Thoracic aorta (tissue), 2 donors: Measurements from ENCODE around the gene LTB. TPM values are rescaled to one million over a fixed set of nuclear protein-coding genes. Genes with fewer than 3 reads are reported as not detected.

Experiments
- ATAC-seq: fragments of 150-250 bp; one replicate; pipeline ENCODE4 v1.8.0; 2017; ENCODE audit warnings: low read depth; ENCODE audit not compliant: insufficient number of reproducible peaks, low FRiP score
- DNase-seq: peaks from one replicate; pipeline ENCODE4 v3.0.0-alpha.2; 2020; ENCODE audit warnings: low spot score
- H3K27ac ChIP-seq, 2 donors: fragments of 200-600 bp; sonication (generic); 1 replicate in 1 of 2; 2 replicates in 1 of 2; pipeline ENCODE4 v1.5.1; 2016; ENCODE audit warnings: mild to moderate bottlenecking in 2 of 2, moderate library complexity in 2 of 2
- H3K27me3 ChIP-seq: fragments of 200-600 bp; sonication (generic); replicated peaks from 2 replicates; pipeline ENCODE4 v1.6.0; 2016; ENCODE audit warnings: mild to moderate bottlenecking; ENCODE audit not compliant: insufficient read depth
- H3K36me3 ChIP-seq: fragments of 200-600 bp; sonication (generic); one replicate; pipeline ENCODE4 v1.5.1; 2016
- H3K4me1 ChIP-seq, 2 donors: fragments of 200-600 bp; sonication (generic); 1 replicate in 1 of 2; 2 replicates in 1 of 2; pipeline versions ENCODE4 v1.5.1 to v1.6.0; 2016; ENCODE audit warnings: low read depth in 2 of 2, mild to moderate bottlenecking in 1 of 2; ENCODE audit not compliant: control insufficient read depth in 1 of 2
- H3K4me3 ChIP-seq: fragments of 200-600 bp; sonication (generic); 2 replicates; pipeline ENCODE4 v1.5.1; 2016; ENCODE audit warnings: mild to moderate bottlenecking
- H3K9me3 ChIP-seq: fragments of 200-600 bp; sonication (generic); 2 replicates; pipeline ENCODE4 v1.5.1; 2016
- total RNA-seq, 2 donors: library from RNA; depleted of rRNA; stranded (reverse); fragments of >200 nt; gene quantifications; one replicate each; pipeline versions ENCODE4 v1.1.0 to v1.2.3, GENCODE V29; 2016
- TF ChIP-seq, protein P1 (sequence below): fragments of 200-600 bp; sonication (generic); IDR thresholded peaks from one replicate; pipeline ENCODE4 v1.5.1; 2019; ENCODE audit warnings: antibody characterized with exemption

Gene LTB
- total RNA-seq, 2 donors from 2014 or later, result not detected

DNA sequence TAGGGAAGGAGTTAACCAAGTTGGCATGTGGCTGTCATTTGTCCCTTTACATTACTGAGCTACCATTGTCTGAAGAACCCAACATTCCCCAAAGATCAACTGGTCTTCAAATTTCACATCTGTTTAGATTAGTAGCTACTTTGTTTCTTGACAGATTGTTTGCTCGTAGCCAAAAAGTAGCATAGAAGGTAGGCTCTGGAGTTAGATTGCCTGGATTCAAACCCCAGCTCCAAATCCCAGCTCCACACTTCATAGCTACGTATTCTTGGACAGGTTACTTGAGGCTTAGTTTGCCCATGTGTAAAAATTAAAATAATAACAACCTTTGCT is 33.7 kb downstream of the LTB start:
- Histone ChIP-seq H3K27ac (peak overlapping the region in 1 of 2 donors; percentile 70), H3K4me3 (peak overlapping the region; percentile 74), H3K9me3 (no peaks in the 10 kb centered on the region), H3K36me3 (peaks cover 15% of the 10 kb centered on the region), H3K27me3 (no peaks in the 10 kb centered on the region), H3K4me1 (peaks cover 7 to 21% of the 10 kb centered on the region in 2 donors)
- TF ChIP-seq, protein P1, sequence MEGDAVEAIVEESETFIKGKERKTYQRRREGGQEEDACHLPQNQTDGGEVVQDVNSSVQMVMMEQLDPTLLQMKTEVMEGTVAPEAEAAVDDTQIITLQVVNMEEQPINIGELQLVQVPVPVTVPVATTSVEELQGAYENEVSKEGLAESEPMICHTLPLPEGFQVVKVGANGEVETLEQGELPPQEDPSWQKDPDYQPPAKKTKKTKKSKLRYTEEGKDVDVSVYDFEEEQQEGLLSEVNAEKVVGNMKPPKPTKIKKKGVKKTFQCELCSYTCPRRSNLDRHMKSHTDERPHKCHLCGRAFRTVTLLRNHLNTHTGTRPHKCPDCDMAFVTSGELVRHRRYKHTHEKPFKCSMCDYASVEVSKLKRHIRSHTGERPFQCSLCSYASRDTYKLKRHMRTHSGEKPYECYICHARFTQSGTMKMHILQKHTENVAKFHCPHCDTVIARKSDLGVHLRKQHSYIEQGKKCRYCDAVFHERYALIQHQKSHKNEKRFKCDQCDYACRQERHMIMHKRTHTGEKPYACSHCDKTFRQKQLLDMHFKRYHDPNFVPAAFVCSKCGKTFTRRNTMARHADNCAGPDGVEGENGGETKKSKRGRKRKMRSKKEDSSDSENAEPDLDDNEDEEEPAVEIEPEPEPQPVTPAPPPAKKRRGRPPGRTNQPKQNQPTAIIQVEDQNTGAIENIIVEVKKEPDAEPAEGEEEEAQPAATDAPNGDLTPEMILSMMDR, result no peak
- DNase-seq (no peak), ATAC-seq (no peak)

DNA sequence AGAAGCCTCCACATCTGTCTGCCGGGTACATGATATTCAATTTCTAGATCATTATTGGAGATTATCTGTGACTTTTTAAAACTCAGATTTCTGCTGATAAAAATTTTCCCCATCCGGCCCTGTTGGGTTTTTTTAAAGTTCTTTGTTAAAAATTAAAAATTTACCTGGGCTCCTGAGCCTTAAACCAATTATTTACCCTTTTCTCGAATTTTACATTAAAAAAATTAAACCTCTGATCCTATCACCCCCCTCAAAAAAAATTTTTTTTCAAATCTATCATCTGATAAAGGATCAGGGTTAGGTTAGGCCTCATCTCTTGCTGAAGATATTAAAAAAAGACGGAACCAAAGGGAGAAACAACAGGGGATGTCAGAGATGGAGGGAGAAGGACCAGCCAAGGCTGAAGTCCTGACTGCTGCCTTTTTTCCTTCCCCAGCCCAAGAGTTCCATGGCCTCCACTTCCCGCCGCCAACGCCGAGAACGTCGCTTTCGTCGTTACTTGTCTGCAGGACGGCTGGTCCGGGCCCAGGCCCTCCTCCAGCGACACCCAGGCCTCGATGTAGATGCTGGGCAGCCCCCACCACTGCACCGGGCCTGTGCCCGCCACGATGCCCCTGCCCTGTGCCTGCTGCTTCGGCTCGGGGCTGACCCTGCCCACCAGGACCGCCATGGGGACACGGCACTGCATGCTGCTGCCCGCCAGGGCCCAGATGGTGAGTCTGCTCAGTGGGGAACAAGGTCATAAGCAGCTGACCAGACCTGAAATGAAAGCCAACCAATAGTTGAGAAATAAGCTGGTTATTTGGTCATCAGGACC is 34.3 kb downstream of the LTB start:
- H3K4me3 ChIP-seq, result peak overlapping the region; percentile 74
- ATAC-seq (no peak), DNase-seq (no peak)
- no peaks in the 10 kb centered on the region for H3K9me3 ChIP-seq
- no peaks in the 10 kb centered on the region for H3K27me3 ChIP-seq
- H3K36me3 ChIP-seq, result peaks cover 15% of the 10 kb centered on the region
- H3K27ac ChIP-seq, result peak overlapping the region; percentile 70 to 76
- TF ChIP-seq, protein P1, result no peak
- H3K4me1 ChIP-seq, result peaks cover 9 to 23% of the 10 kb centered on the region in 2 donors

DNA sequence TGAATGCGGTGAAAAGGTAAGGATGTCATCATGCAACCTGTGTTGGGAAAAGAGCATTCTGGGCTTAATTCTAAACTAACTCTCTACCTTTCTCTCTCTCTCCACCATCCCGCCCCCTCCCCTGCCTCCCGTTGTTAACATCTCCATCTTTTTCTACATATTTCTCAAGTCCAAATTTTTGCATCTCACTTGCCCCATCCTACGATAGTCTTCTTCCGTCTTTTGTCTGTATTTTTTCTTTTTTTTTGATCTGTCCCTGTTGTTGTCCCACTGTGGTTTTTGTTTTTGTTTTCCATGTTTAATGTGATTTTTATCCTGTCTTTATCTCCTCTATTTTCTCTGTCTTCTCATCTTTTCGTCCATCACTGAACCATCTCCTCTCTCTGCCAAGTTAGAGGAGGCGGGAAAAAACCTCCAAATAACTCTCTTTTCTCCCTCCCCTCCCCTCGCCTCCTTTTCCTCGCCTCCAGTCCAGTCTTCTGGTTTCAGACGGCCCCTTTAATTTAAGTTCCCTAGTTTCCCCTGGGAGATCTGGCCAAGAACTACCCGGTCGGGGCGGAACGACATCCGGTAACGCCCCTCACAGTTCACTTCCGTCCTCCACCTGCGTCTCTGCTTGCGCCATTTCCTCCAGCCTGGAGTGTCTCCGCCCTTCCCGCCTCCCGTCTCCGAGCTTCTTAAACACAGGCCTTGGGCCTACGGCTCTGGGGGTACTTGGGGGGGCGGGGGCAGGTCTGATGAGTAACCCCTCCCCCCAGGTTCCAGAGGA is 35.1 kb downstream of the LTB start, which contains the start of gene NFKBIL1:
TSS of gene NFKBIL1 (plus strand) at position 651 of the 769 bp plus-strand sequence. CDS start at position 738, 87 bp downstream.
- H3K27me3 ChIP-seq, result no peaks in the 10 kb centered on the region
- H3K9me3 ChIP-seq, result no peaks in the 10 kb centered on the region
- peak within 1 kb of the TSS; percentile 74 for H3K4me3 ChIP-seq
- ATAC-seq (peak; percentile 91), DNase-seq (peak; percentile 87)
- H3K4me1 ChIP-seq, result peaks cover 13 to 28% of the 10 kb centered on the region in 2 donors
- TF ChIP-seq, protein P1, result no peak
- peak within 1 kb of the TSS; percentile 70 to 76 for H3K27ac ChIP-seq
- peaks cover 15% of the 10 kb centered on the region for H3K36me3 ChIP-seq

DNA sequence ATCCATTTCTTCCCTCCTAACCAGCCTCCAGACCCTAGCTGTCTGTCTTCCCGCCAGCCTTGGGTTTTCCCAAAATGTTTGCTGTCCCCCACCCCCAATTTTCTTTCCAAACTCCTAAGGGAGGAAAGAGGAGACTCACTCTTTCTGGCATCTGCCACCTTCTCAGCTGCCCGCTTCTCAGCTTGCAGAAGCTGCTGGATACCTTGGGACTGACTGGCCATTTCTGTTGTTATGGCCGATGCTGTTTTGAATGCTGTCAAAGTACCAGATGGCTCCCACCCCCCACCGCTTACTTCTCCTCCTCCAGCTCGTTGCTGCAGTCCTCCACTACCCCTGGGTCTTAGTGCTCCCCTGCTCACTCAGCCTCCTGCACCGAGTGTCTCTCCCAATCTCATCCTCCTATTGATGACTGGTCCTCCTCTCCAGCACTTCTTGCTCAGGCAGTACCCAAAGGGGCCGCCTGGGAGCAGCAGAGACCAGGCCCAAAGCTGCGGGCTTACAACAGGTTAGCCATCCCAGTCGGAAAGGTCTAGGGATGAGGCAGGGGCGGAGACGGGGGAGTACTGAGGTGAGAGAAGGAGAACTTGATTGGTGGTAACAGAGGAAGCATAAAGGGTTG is 35.8 kb downstream of the LTB start, which contains the start of gene ATP6V1G2:
TSS of gene ATP6V1G2 (minus strand) at position 270 of the 619 bp plus-strand sequence. CDS start at position 221, 49 bp downstream.
- ATAC-seq, result peak; percentile 42

More for the DNA sequence above, 35.8 kb downstream of the LTB start, which contains the start of gene ATP6V1G2:
- Histone ChIP-seq H3K27ac (peak within 1 kb of the TSS; percentile 70 to 76), H3K9me3 (no peaks in the 10 kb centered on the region), H3K4me3 (peak within 1 kb of the TSS; percentile 74), H3K27me3 (no peaks in the 10 kb centered on the region), H3K36me3 (peaks cover 12% of the 10 kb centered on the region), H3K4me1 (peaks cover 13 to 28% of the 10 kb centered on the region in 2 donors)
- peak; percentile 67 for DNase-seq
- TF ChIP-seq, protein P1, result peak; percentile 97
